Jurkat, Clone E6-1 (cell line): ENCODE data around the gene SNAP29. TPM values are rescaled to one million over a fixed set of nuclear protein-coding genes. Genes with fewer than 3 reads are reported as not detected.
A peak's percentile ranks its signal among the peaks of the same experiment; 100 is the strongest.
"Not testable (repeated sequence)": the region's sequence is repeated elsewhere in the genome, so short reads cannot be mapped to it uniquely, and the experiment has no call there.

ENCODE experiments used
- DNase-seq: peaks from one replicate; pipeline ENCODE4 v3.0.0-alpha.2; 2011; ENCODE audit warnings: low read depth, low spot score
- H3K4me3 ChIP-seq: 2 replicates; pipeline ENCODE4 v1.5.1; 2011; ENCODE audit warnings: mild to moderate bottlenecking, low read length, control low read depth, moderate library complexity
- polyA plus RNA-seq: library from polyadenylated mRNA; unstranded; fragments of >200 nt; gene quantifications from one replicate; pipeline ENCODE4 v1.2.1, GENCODE V29; 2012; ENCODE audit warnings: missing spikeins; ENCODE audit not compliant: insufficient read length, insufficient read depth

SNAP29 gene
- polyA plus RNA-seq: 57.3 TPM

DNA sequence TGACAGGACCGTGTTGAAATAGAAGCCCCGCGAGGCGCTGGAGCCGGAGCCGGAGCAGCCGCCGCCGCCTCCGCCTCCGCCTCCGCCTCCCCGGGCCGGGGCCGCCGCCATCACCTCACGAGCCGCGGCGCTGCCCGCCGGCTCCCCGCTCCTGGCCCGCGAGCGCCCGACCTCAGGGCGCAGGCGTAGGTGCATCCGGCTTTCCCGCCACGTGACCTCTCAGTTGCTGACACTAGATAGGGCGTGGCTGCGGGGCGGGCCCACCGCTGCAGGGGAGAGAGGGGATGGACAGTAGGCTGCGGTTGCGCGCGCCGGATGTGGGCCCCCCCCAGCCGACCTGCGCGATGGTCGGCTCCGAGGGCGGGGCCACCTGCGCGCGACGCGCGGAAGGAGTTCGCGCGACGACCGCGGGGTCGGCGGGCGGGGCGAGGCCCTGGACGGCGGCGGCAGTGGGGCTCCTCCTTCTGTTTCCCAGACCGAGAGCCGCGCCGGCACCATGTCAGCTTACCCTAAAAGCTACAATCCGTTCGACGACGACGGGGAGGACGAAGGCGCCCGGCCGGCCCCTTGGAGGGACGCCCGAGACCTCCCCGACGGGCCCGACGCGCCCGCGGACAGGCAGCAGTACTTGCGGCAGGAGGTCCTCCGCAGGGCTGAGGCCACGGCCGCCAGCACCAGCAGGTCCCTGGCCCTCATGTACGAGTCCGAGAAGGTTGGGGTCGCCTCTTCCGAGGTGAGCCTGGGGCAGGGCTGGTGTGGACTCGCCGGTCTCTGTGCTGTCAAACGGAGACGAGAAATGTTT, at the start of gene SNAP29, which contains the start of gene PI4KA:
Gene SNAP29, plus strand, starts transcription at position 393 of the 802 bp plus-strand sequence. Its CDS starts 104 bp downstream, at position 497.
Gene PI4KA, minus strand, starts transcription at position 197 of the 802 bp plus-strand sequence. Its CDS starts 86 bp downstream, at position 111.
- H3K4me3 ChIP-seq: peak within 1 kb of the TSS; percentile 89
- DNase-seq: peak; percentile 96

- H3K4me3 ChIP-seq: no peak overlapping the region
- DNase-seq: no peak
These were observed 49.1 kb upstream of the SNAP29 start for GRCh38 chr22:20809538-20810185.

DNA sequence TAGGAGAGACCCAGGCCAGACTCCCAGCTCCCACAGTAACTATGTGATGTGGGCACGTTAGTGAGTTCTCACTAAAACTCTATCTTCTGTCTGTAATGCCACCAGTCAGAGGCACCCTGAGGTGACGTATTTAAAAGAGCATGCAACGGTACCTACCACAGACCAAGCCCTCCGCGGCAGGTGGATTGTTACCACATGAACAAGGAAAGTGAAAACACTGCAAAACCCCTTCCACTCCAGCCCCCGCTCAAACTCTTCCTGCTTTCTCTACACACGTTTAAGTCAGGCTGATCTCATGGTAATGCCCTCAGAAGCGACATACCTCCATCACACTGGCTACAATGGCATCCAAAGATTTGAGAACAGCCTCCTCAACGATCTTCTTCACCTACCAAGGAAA, 48.2 kb upstream of the SNAP29 start:
- DNase-seq: peak; percentile 93
- no peak overlapping the region; the same call in 1 of the 2 replicates for H3K4me3 ChIP-seq

GRCh38 chr22:20811171-20811570, 47.6 kb upstream of the SNAP29 start:
- DNase-seq: peak; percentile 39
- no peak overlapping the region for H3K4me3 ChIP-seq

GRCh38 chr22:20811971-20812660, 46.7 kb upstream of the SNAP29 start:
- DNase-seq: no peak
- no peak overlapping the region for H3K4me3 ChIP-seq

GRCh38 chr22:20813056-20813455, 45.8 kb upstream of the SNAP29 start:
- DNase-seq: no peak
- no peak overlapping the region for H3K4me3 ChIP-seq

GRCh38 chr22:20814221-20814808, 44.5 kb upstream of the SNAP29 start:
- no peak overlapping the region for H3K4me3 ChIP-seq
- DNase-seq: no peak

GRCh38 chr22:20815477-20816050, 43.2 kb upstream of the SNAP29 start:
- H3K4me3 ChIP-seq: no peak overlapping the region
- no peak for DNase-seq

GRCh38 chr22:20816559-20816958, 42.2 kb upstream of the SNAP29 start:
- no peak for DNase-seq
- no peak overlapping the region for H3K4me3 ChIP-seq

GRCh38 chr22:20818471-20818870, 40.3 kb upstream of the SNAP29 start:
- H3K4me3 ChIP-seq: no peak overlapping the region
- DNase-seq: no peak

DNA sequence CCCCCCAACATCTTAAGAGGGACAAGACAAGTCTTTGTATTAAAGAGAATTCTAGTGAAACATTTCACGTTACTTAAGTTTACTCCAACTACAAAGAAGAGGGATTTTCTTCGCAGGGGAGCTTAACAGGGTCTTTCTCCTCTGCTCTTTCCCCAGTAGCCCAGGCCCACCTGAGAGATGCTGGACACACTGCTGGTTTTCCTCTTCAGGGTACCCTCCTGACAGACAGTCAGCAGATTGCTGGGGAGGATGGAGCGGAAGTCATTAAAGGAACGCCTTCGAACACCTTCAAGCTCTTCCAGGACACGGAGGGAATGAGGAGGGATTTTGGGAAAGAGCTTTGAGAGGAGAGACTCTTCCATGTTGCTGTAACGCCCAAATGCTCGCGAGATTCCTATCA, 39.3 kb upstream of the SNAP29 start:
- H3K4me3 ChIP-seq: no peak overlapping the region
- no peak for DNase-seq

DNA sequence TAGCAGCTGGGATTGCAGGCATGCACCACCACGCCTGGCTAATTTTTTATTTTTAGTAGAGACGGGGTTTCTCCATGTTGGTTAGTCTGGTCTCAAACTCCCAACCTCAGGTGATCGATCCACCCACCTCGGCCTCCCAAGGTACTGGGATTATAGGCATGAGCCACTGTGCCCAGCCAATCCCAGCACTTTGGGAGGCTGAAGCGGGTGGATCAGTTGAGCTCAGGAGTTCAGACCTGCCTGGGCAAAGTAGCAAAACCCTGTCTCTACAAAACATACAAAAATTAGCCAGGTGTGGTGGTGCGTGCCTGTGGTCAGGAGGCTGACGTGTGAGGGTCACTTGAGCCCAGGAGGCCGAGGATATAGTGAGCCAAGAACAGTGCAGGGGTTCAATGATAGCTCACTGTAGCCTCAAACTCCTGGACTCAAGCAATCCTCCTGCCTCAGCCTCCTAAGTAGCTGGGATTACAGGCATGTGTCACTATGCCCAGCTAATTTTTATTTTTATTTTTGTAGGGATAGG, 37.0 kb upstream of the SNAP29 start:
- DNase-seq: not testable (repeated sequence)

GRCh38 chr22:20822240-20822639, 36.6 kb upstream of the SNAP29 start:
- DNase-seq: no peak
- H3K4me3 ChIP-seq: no peak overlapping the region

More for the DNA sequence above, 37.0 kb upstream of the SNAP29 start:
- H3K4me3 ChIP-seq: not testable (repeated sequence)

DNA sequence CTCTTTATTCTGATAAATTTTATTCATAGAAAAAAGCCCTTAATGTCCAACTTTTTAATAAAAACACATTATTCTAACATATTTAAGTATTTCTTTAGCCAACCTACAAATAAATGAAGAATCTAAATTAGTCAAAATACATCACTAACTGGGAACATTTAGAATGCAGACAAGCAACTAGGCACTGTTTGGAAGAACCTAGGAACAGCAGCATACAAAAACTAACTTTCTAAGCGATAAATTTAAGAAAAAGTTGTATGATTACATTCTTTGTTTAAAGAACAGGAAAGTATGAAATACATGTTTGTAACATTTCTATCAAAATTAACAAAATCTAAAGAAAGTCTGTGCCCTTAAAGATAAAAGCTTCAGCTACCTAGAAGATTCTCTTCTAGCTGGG, 35.5 kb upstream of the SNAP29 start:
- no peak for DNase-seq
- H3K4me3 ChIP-seq: no peak overlapping the region

- not testable (repeated sequence) for DNase-seq, H3K4me3 ChIP-seq
These were observed 33.6 kb upstream of the SNAP29 start for GRCh38 chr22:20825216-20825615.

- no peak overlapping the region for H3K4me3 ChIP-seq
- no peak for DNase-seq
These were observed 33.2 kb upstream of the SNAP29 start for GRCh38 chr22:20825624-20826023.

DNA sequence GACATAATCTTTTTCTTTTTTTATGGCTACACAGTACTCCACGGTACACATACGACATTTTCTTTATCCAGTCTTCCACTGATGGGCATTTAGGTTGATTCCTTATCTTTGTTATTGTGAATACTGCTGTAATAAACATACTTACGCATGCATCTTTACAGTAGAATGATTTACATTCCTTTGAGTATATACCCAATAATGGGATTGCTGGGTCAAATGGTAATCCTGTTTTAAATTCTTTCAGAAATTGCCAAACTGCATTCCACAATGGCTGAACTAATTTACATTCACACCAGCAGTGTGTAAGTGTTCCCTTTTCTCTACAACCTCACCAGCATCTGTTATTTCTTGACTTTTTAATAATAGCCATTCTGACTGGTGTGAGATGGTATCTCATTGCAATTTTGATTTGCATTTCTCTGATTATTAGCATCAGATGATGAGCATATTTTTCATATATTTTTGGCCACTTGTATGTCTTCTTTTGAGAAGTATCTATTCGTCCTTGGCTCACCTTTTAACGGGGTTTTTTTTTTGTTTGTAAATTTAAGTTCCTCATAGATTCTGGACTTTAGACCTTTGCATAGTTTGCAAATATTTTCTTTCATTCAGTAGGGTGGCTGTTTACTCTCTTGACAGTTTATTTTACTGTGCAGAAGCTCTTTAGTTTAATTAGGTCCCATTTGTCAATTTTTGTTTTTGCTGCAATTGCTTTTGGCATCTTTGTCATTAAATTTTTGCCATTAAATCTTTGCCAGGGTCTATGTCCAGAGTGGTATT, 32.2 kb upstream of the SNAP29 start:
- not testable (repeated sequence) for H3K4me3 ChIP-seq, DNase-seq

DNA sequence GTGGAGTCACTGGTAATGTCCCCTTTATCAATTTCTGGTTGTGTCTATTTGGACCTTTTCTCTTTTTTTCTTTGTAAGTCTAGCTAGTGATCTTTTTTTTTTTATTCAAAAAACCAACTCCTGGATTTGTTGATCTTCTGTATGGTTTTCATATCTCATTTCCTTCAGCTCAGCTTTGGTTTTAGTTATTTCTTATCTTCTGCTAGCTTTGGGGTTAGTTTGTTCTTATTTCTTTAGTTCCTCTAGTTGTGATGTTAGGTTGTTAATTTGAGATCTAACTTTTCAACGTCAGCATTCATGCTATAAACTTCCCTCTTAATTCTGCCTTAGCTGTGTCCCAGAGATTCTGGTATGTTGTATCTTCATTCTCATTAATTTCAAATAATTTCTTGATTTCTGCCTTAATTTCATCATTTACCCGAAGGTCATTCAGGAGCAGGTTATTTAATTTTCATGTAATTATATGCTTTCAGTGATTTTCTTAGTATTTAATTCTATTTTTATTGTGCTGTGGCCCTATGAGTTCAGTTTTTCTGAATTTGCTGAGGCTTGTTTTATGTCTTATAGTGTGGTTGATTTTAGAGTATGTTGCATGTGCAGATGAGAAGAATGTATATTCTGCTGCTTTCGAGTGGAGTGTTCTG, 29.2 kb upstream of the SNAP29 start:
- DNase-seq: no peak
- H3K4me3 ChIP-seq: no peak overlapping the region
